Dermis microvascular lymphatic vessel endothelial cell (primary cell): ENCODE results near the gene PGA4. TPM values are rescaled to one million over a fixed set of nuclear protein-coding genes. Genes with fewer than 3 reads are reported as not detected.
"Not testable (repeated sequence)": the region's sequence is repeated elsewhere in the genome, so short reads cannot be mapped to it uniquely, and the experiment has no call there.

Experiments used
- DNase-seq, 2 donors: peaks; one replicate each; pipeline versions ENCODE4 v3.0.0 to v3.0.0-alpha.2; 2010; ENCODE audit warnings: low read depth in 2 of 2
- total RNA-seq: library from RNA; depleted of rRNA; stranded (reverse); fragments of >200 nt; gene quantifications from 2 replicates; pipeline ENCODE4 v1.2.1, GENCODE V29; 2014

Gene PGA4
- not detected in 2 replicates for total RNA-seq

DNA sequence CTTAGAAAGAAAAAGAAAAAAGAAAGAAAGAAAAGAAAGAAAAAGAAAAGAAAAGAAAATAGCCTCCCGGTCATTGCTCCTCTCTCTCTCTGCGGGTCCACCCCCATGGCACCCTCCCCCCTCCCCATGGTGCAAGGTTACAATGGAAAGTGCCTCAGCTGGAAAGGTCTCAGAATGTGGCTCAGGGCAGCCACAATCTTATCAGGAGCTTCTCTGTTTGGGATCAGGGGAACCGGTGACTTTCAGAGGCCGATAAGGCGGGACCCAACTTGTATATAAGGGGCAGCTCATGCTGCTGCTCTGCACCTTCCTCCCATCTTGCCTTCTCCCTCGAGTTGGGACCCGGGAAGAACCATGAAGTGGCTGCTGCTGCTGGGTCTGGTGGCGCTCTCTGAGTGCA lies at the start of gene PGA4:
PGA4 (plus strand) TSS at position 301 of the 400 bp plus-strand sequence; CDS start at position 355, 54 bp downstream.
- not testable (repeated sequence) for DNase-seq

DNA sequence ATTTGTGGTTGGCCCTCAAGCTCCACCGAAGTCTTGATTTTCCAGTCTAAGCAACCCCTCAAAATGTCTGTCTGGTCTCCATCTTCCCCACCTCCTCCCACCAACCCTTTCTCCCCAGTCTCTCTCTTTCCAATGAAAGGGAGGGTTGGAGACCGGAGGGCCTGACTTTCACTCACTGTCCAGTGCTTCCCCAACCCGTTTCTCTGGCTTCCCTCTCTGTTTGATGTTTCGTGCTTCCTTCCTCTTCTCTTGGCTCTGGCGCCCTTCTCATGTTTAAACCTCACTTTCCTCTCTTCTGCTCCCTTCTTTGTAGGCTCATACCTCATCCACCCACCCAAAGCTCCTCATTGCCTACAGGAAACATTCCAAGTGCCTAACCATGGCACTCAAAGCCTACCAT lies 49.8 kb upstream of the PGA4 start:
- no peak for DNase-seq

GRCh38 chr11:61172888-61173287 lies 49.3 kb upstream of the PGA4 start:
- DNase-seq = no peak

GRCh38 chr11:61173456-61173855 lies 48.7 kb upstream of the PGA4 start:
- DNase-seq = no peak

- no peak for DNase-seq
These were observed 47.9 kb upstream of the PGA4 start for GRCh38 chr11:61174273-61174672.

- DNase-seq = no peak
These were observed 47.2 kb upstream of the PGA4 start for GRCh38 chr11:61174949-61175348.

GRCh38 chr11:61176446-61176845 lies 45.7 kb upstream of the PGA4 start:
- no peak for DNase-seq

DNA sequence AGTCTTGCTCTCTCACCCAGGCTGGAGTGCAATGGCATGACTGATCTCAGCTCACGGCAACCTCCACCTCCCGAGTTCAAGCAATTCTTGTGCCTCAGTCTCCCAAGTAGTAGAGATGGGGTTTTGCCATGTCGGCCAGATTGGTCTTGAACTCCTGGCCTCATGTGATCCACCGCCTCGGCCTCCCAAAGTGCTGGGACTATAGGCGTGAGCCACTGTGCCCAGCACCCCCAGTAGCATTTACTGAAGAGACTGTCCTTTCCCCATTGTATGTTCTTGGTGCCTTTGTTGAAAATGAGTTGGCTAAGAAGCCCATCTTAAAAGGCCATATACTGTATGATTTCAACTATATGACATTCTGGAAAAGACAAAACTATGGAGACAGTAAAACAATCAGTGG lies 41.9 kb upstream of the PGA4 start:
- not testable (repeated sequence) for DNase-seq

- DNase-seq = no peak
These were observed 40.7 kb upstream of the PGA4 start for GRCh38 chr11:61181489-61181888.

DNA sequence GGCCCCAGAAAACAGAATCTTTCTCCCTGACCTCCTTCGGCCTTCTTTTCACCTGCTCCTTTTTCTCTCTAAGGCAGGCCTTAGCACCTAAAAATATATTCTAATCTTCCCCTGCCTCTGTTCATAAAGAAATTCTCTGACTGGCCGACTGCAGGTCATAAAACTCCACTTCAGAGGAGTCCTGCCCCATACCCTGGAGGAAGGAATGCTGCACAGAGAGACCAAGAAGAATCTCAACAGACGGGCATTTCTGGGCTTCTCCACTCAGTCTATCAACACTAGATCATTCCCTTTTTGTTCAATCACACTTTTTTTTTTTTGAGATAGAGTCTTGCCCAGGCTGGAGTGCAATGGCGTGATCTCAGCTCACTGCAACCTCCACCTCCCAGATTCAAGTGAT lies 38.5 kb upstream of the PGA4 start:
- no peak for DNase-seq

DNA sequence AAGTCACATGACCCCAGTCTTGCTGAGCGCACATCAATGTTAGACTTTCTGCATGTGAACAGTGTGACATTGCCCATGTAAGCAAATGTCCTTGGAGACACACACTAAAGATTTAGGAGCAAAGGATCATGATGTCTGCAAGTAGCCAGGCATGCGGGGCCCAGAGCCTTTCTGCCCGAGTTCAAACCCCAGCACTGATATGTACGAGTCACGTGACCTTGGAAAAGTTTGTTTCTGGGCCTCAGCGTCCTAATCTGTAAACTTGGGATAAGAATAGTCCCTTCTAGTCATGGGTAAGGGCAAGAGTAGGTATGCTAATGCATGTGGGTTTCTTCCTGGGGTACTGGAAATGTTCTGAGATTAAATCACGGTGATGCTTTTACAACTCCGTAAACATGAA lies 35.6 kb upstream of the PGA4 start:
- DNase-seq = no peak

DNA sequence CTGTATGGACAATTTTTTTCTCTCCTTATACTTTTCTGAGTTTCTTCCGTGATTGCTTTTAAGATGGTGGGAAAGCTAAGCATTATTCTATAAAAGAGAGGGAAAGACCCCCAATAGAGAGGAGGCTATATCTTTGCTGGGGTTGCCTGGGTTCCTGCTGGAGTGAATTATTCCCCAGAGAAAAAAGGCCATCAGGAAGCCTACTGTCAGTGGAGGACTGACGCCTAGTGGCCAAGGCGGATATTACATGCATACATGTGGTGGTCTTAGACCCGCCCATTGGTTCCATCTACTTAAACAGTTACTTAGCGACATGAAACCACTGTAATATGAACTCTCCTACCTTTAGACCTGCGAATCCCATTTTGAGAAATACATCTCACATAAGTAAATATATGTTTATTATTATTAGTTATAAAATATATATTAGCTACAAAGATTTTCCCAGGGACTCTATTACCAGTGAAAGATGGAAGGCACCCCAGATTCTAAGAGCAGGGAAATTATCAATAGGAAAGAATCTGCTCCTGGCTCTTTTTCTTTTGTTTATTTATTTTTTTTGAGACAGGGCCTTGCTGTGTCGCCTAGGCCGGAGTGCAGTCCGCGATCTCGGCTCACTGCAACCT lies 34.5 kb upstream of the PGA4 start:
- peak; percentile 64 to 84 for DNase-seq

DNA sequence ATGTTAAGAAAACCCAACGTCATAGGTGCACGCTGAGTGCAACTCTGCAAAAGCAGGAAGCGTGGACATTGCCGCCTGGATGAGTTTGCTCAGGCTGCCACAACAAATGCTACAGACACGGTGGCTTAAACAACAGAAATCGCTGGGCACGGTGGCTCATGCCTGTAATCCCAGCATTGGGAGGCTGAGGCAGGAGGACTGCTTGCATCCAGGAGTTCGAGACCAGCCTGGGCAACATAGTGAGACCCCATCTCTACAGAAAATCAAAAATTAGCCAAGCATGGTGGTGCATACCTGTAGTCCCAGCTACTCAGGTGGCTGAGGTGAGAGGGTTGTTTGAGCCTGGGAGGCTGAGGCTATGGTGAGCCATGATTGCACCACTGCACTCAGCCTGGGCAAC lies 32.2 kb upstream of the PGA4 start:
- no peak for DNase-seq

- no peak for DNase-seq
These were observed 28.6 kb upstream of the PGA4 start for GRCh38 chr11:61193596-61193995.

DNA sequence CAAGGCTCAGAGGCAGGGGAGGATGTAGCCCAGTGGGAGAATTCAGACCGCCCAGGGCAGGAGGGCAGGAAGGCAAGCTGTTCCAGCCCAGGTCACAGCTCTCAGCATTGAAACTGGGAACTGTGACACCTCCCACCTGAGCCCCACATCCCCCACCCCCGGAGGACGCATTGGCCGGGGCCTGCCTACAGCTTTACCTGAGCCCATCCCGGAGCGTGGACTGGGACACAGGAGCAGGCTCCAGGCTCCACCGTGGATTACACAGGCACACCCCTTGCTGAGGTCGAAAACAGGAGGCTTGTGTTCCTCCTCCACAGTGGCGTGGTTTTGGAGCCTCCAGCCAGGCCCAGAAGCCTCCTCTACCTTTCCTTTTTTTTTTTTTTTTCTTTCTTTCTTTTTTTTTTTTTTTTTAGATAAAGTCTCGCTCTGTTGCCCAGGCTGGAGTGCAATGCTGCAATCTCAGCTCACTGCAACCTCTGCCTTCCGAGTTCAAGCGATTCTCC lies 27.9 kb upstream of the PGA4 start:
- DNase-seq = no peak

DNA sequence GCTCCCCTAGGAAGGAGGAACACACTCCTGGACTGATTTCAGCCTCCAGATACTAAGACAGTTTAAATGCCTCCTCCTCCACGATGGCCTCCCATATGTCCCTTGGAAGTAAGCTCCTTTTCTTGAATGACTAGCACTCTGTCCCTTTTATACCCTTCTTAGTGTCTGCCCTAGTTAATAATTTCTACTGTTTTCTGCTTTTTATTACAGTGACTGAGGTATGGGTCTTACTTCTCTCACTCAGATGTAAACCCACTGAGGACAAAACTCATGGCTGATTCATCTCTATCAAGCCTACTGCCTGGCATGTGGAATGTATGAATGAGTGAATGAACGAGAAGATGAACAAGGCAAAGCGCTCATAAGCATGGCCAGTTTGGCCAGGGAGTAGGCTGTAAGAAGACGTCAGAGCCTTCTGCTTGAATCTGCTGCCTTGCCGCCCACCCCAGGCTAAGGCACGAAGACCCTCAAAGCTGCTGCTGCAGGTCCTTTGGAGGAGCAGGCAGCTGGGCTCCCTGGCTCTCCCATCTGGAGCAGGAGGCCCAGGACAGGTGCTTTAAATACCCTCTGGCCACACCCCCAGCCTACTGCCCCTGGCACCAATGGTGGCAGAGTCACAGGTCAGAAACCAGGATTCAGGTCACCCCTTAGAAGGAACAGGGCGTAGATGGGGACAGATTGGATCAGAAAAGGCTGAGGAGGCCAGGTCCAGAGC lies 27.0 kb upstream of the PGA4 start:
- DNase-seq = no peak

GRCh38 chr11:61195719-61196118 lies 26.4 kb upstream of the PGA4 start:
- no peak for DNase-seq

DNA sequence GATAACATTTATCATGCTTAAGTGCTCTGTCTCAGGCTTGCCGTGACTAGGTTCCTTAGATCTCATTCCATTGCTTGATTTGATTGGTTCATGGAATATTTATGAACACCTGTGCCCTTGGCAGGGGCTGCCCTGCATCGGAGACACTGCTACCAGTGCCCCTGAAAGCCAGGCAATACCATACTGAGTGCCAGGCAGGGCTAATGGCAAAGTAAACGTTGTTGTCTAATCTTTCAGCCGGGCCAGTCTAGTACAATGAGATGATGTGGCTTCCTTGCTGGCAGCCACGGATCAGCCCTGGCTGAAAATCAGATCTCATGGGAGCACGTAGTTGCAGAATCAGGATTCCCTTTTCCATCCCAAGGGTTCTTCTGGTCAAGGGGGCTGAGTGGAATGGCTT lies 23.8 kb upstream of the PGA4 start:
- DNase-seq = no peak

DNA sequence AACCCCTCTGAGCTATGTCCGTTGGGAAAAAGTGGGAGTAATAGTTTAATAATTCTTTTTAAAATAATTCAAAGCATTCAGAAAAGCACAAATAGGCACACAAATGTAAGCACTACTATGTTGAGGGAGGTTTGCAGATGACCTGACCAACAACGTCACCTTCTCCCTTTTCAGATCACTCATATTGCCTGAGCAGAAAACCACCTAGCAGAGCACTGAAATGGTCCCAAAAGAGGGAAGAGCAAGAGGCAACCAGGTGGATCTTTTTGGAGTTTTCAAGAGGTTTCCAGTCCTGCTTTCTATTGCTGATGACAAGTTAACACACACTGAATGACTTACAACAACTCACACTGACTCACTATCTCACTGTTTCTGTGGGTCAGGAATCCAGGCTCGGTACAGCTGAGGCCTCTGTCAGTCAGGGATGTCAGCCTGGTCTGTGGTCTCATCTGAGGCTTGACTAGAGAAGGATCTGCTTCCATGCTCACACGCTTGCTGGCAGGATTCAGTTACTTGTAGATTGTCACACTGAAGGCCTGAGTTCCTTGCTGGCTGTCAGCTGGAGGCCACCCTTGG lies 23.1 kb upstream of the PGA4 start:
- no peak for DNase-seq

GRCh38 chr11:61201476-61201875 lies 20.7 kb upstream of the PGA4 start:
- DNase-seq = no peak

GRCh38 chr11:61202950-61203746 lies 19.0 kb upstream of the PGA4 start, which contains the start of gene PGA3:
Gene PGA3 (plus strand): TSS chr11:61203515. CDS start chr11:61203565, 50 bp downstream.
- not testable (repeated sequence) for DNase-seq

DNA sequence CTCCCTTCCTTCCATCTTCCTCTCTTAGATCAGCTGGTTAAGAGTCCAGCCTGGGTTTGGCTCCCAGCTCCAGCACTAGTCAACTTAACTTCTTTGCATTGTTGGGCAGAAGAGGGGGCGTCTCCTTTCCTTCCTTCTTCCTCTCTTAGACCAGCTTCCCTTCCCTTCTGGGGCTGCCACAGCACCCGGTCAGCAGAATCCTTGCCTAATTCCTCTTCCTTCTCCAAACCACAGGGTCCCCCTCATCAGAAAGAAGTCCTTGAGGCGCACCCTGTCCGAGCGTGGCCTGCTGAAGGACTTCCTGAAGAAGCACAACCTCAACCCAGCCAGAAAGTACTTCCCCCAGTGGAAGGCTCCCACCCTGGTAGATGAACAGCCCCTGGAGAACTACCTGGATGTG lies 18.3 kb upstream of the PGA4 start:
- not testable (repeated sequence) for DNase-seq
